GM12878 (cell line): Measurements from ENCODE around the gene ACTL8. TPM values are rescaled to one million over a fixed set of nuclear protein-coding genes. Genes with fewer than 3 reads are reported as not detected.

Experiments
- ATAC-seq: fragments of 200-7000 bp; cut with Tn5 transposase; 3 replicates; pipeline ENCODE4 v1.9.1; 2020; ENCODE audit warnings: mild to moderate bottlenecking, moderate library complexity
- BruUV-seq: library from RNA; stranded (reverse); fragments of 400-500 nt; replicated peaks from 2 replicates; lab custom pipeline; 2021; lab: Mats Ljungman, UMichigan
- CTCF ChIA-PET: fragments of 300-600 bp; sonication (Branson Sonifier 250); formaldehyde crosslinking; extraction: SDS; loops from one replicate; lab custom pipeline; 2021; ENCODE audit warnings: inconsistent platforms; lab: Yijun Ruan, JAX
- POLR2A ChIA-PET: fragments of 350-600 bp; formaldehyde crosslinking; extraction: SDS; loops from one replicate; lab custom pipeline; 2021; ENCODE audit warnings: inconsistent platforms; lab: Charles Lee
- RAD21 ChIA-PET: fragments of 300-600 bp; sonication (Branson Sonifier 250); formaldehyde crosslinking; loops from one replicate; lab custom pipeline; 2023; ENCODE audit warnings: antibody characterized with exemption; ENCODE audit not compliant: unreplicated experiment; lab: Charles Lee
- SMC1A ChIA-PET: fragments of 300-600 bp; sonication (Branson Sonifier 250); formaldehyde crosslinking; loops from one replicate; lab custom pipeline; 2023; ENCODE audit not compliant: unreplicated experiment, uncharacterized antibody; lab: Charles Lee
- DNase-seq: peaks from one replicate; pipeline ENCODE4 v3.0.0-alpha.2; 2011; ENCODE audit warnings: low read depth, low spot score
- FAIRE-seq: peaks from 3 replicates; lab custom pipeline; 2011; peaks lifted over from hg19 to GRCh38; lab: Jason Lieb, UNC
- H2AFZ ChIP-seq: 2 replicates; pipeline ENCODE4 v1.6.0; 2011; ENCODE audit warnings: low read depth, low read length, control low read depth; ENCODE audit not compliant: control insufficient read depth
- H3K27ac ChIP-seq: 2 replicates; pipeline ENCODE4 v1.5.1; 2011; ENCODE audit warnings: control low read depth; ENCODE audit not compliant: control insufficient read depth, insufficient read depth
- H3K27me3 ChIP-seq, 2 experiments: replicated peaks in 1 of 2; 2 replicates each; pipeline versions ENCODE4 v1.6.0 to v1.6.1; 2011; ENCODE audit warnings: low read length in 1 of 2; ENCODE audit not compliant: control insufficient read depth in 2 of 2, insufficient read depth in 2 of 2
- H3K36me3 ChIP-seq, 2 experiments: 2 replicates each; pipeline ENCODE4 v1.5.1; 2011; ENCODE audit warnings: low read length in 1 of 2; ENCODE audit not compliant: control insufficient read depth in 2 of 2, insufficient read depth in 2 of 2
- H3K4me1 ChIP-seq: 2 replicates; pipeline ENCODE4 v1.6.1; 2011; ENCODE audit warnings: mild to moderate bottlenecking, low read length, moderate library complexity, mixed read lengths; ENCODE audit not compliant: control insufficient read depth, insufficient read depth
- H3K4me2 ChIP-seq: 2 replicates; pipeline ENCODE4 v1.6.0; 2011; ENCODE audit warnings: control low read depth; ENCODE audit not compliant: control insufficient read depth, insufficient read depth
- H3K4me3 ChIP-seq: fragments of 200-600 bp; sonication (generic); 2 replicates; pipeline ENCODE4 v1.5.1; 2016
- H3K79me2 ChIP-seq: 2 replicates; pipeline ENCODE4 v1.6.0; 2011; ENCODE audit warnings: low read length; ENCODE audit not compliant: control insufficient read depth, insufficient read depth
- H3K9ac ChIP-seq: 2 replicates; pipeline ENCODE4 v1.8.0; 2011; ENCODE audit warnings: low read length, control low read depth, mixed read lengths; ENCODE audit not compliant: control insufficient read depth, insufficient read depth
- H3K9me3 ChIP-seq: replicated peaks from 3 replicates; pipeline ENCODE4 v1.5.1; 2011; ENCODE audit warnings: mild to moderate bottlenecking, low read length; ENCODE audit not compliant: control insufficient read depth, insufficient read depth
- H4K20me1 ChIP-seq: 2 replicates; pipeline ENCODE4 v1.6.0; 2011; ENCODE audit not compliant: control insufficient read depth, insufficient read depth
- ATF7 ChIP-seq: fragments of 450-650 bp; IDR thresholded peaks from 2 replicates; pipeline ENCODE4 v1.6.1; 2016; ENCODE audit warnings: low read depth, mild to moderate bottlenecking
- BCL11A ChIP-seq: IDR thresholded peaks from 2 replicates; pipeline ENCODE4 v1.6.1; 2011; ENCODE audit warnings: low read depth, low read length
- CEBPB ChIP-seq, 2 experiments: fragments of 150-350 bp in 1 of 2; IDR thresholded peaks; 2 replicates each; pipeline ENCODE4 v1.6.1; 2012 to 2014; ENCODE audit warnings: low read depth in 2 of 2, low read length in 2 of 2, borderline replicate concordance in 1 of 2, inconsistent platforms in 1 of 2
- EGR1 ChIP-seq, 2 experiments: IDR thresholded peaks; 1 replicate in 1 of 2; 2 replicates in 1 of 2; pipeline ENCODE4 v1.6.1; 2011 to 2012; ENCODE audit warnings: low read depth in 2 of 2, low read length in 2 of 2, borderline replicate concordance in 1 of 2, mild to moderate bottlenecking in 1 of 2, moderate library complexity in 1 of 2
- JUND ChIP-seq: IDR thresholded peaks from 2 replicates; pipeline ENCODE4 v1.6.1; 2012; ENCODE audit warnings: low read depth, mild to moderate bottlenecking, low read length, improper control_type of control experiment, moderate library complexity
- NFYA ChIP-seq: IDR thresholded peaks from 2 replicates; pipeline ENCODE4 v1.6.1; 2011; ENCODE audit warnings: low read depth, mild to moderate bottlenecking, low read length, improper control_type of control experiment, borderline replicate concordance
- NRF1 ChIP-seq: conservative IDR thresholded peaks from 2 replicates; pipeline ENCODE4 v1.6.1; 2011; ENCODE audit warnings: mild to moderate bottlenecking, low read depth, low read length, improper control_type of control experiment
- PAX8 ChIP-seq: fragments of 450-650 bp; IDR thresholded peaks from 2 replicates; pipeline ENCODE4 v1.6.1; 2017; ENCODE audit warnings: mild to moderate bottlenecking, moderate library complexity
- POLR2AphosphoS5 ChIP-seq: IDR thresholded peaks from 2 replicates; pipeline ENCODE4 v1.6.1; 2011; ENCODE audit warnings: mild to moderate bottlenecking, low read length, inconsistent platforms
- RELB ChIP-seq: fragments of 450-650 bp; IDR thresholded peaks from 2 replicates; pipeline ENCODE4 v1.6.1; 2017; ENCODE audit warnings: low read depth, mild to moderate bottlenecking, moderate library complexity
- SIN3A ChIP-seq: IDR thresholded peaks from 2 replicates; pipeline ENCODE4 v1.6.1; 2012; ENCODE audit warnings: low read depth, low read length, improper control_type of control experiment
- TAF1 ChIP-seq: IDR thresholded peaks from 2 replicates; pipeline ENCODE4 v1.6.1; 2011; ENCODE audit warnings: mild to moderate bottlenecking, low read depth, low read length, borderline replicate concordance
- WGBS: methylation state at CpG from one replicate; pipeline ENCODE4 v1.1.6; 2016; ENCODE audit warnings: low lambda C conversion rate; ENCODE audit not compliant: insufficient replicate concordance, insufficient coverage; ENCODE audit errors: missing lambda C conversion rate; 5-methylcytosine and 5-hydroxymethylcytosine counted together
- in situ Hi-C: fragments of 300-500 bp; cut with MboI; formaldehyde crosslinking; loops from 9 replicates; pipeline ENCODE4 v1.14.3; 2018; ENCODE audit warnings: mixed read lengths
- intact Hi-C: fragments of 100-400 bp; cut with micrococcal nuclease; formaldehyde crosslinking; loops from one replicate; pipeline ENCODE4 v1.14.2; 2022; ENCODE audit not compliant: unreplicated experiment
- polyA plus RNA-seq, 11 experiments: library from polyadenylated mRNA; depleted of rRNA in 4 of 11; unstranded in 6 of 11; stranded (reverse) in 5 of 11; fragments of >200 nt; fragmentation: Nextera tagmentation in 4 of 11; fragmentation: Illumina TruSeq in 1 of 11; extraction: Ambion mirVana in 4 of 11; extraction: Trizol in 1 of 11; gene quantifications; 1 replicate in 1 of 11; 2 replicates in 10 of 11; pipeline versions ENCODE4 v1.2.1 to v1.2.3, GENCODE V29; 2011 to 2016; ENCODE audit warnings: inconsistent platforms in 2 of 11, missing spikeins in 2 of 11, low read depth in 1 of 11
- total RNA-seq, 4 experiments: library from RNA; depleted of rRNA in 3 of 4; stranded (reverse); fragments of >200 nt in 3 of 4; fragmentation: Illumina TruSeq in 1 of 4; extraction: Trizol in 1 of 4; gene quantifications; 2 replicates each; pipeline versions ENCODE4 v1.2.1 to v1.2.3, GENCODE V29; 2013 to 2021
- TF ChIP-seq, protein P1 (sequence below): IDR thresholded peaks from 2 replicates; pipeline ENCODE4 v1.6.1; 2011; ENCODE audit warnings: mild to moderate bottlenecking, low read depth, low read length, moderate library complexity; ENCODE audit not compliant: insufficient replicate concordance

Gene ACTL8
- total and polyA plus RNA-seq, 10 of the 15 experiments (the other 5 are each of a cell fraction or from before 2014, with no cell fraction given), result 0.05 to 0.27 TPM; not detected in 8

DNA sequence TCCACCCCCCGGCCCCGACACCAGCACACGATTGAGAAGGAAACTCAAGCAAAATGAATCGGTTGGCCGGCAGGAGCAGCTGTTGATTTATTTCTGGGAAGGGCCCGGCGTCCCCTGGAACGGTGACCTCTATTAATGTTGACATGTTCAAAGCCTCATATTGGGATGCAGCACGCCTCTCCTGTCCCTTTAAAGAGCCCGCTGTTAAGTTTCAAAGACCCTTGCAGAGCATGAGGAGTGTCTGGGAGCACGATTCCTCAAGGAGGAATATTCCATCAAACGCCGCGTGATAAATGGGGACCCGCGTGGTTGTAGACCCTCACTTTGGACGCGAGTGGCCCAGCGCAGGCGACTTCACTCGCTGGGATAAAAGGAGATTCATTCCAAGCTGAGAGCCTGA is 21.5 kb upstream of the ACTL8 start (continued):
- no peak for TF ChIP-seq EGR1 (IDR thresholded peaks at IDR 0.05; ENCODE audit: borderline replicate concordance in 1 of 2, low read depth in 2 of 2, low read length in 2 of 2)
- no peak for TF ChIP-seq ATF7
- no peak for TF ChIP-seq NFYA
- TF ChIP-seq, protein P1, sequence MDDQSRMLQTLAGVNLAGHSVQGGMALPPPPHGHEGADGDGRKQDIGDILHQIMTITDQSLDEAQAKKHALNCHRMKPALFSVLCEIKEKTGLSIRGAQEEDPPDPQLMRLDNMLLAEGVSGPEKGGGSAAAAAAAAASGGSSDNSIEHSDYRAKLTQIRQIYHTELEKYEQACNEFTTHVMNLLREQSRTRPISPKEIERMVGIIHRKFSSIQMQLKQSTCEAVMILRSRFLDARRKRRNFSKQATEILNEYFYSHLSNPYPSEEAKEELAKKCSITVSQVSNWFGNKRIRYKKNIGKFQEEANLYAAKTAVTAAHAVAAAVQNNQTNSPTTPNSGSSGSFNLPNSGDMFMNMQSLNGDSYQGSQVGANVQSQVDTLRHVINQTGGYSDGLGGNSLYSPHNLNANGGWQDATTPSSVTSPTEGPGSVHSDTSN, result no peak
- TF ChIP-seq SIN3A, result no peak

- DNase-seq, result no peak
- in situ Hi-C loops, result no loop called here
Measured at GRCh38 chr1:17734609-17735008, 20.5 kb upstream of the ACTL8 start.

More at GRCh38 chr1:17734609-17735008, 20.5 kb upstream of the ACTL8 start:
- Histone ChIP-seq H3K27ac (no peak overlapping the region), H3K27me3 (no peaks in the 10 kb centered on the region; a peak in 2 of 4 replicates), H3K4me1 (no peaks in the 10 kb centered on the region), H2AFZ (no peak overlapping the region), H3K4me3 (no peak overlapping the region), H3K9me3 (no peaks in the 10 kb centered on the region), H3K9ac (no peak overlapping the region), H3K4me2 (no peak overlapping the region), H3K36me3 (no peaks in the 10 kb centered on the region), H4K20me1 (no peaks in the 10 kb centered on the region), H3K79me2 (no peaks in the 10 kb centered on the region)
- 56% methylated on average over 7 of the region's 7 CpGs for WGBS
- ATAC-seq, result no peak
- TF ChIP-seq RELB (no peak), SIN3A (no peak), JUND (no peak), PAX8 (no peak), TAF1 (no peak), BCL11A (no peak), NRF1 (no peak), CEBPB (IDR thresholded peaks at IDR 0.05; ENCODE audit: borderline replicate concordance in 1 of 2, low read depth in 2 of 2, low read length in 2 of 2) (no peak), POLR2AphosphoS5 (no peak)
- ChIA-PET RAD21 (interaction anchor here (0.5 kb wide), 1 partner anchor 1083 kb away, joined by 3 read pairs; no protein-coding TSS in a partner anchor), POLR2A (no interaction called here), CTCF (no interaction called here), SMC1A (no interaction called here)
- FAIRE-seq, result no peak
- BruUV-seq, result no TSS peak
- intact Hi-C loops, result no loop called here
